Measurements from ENCODE around the gene MBOAT1.

DNA sequence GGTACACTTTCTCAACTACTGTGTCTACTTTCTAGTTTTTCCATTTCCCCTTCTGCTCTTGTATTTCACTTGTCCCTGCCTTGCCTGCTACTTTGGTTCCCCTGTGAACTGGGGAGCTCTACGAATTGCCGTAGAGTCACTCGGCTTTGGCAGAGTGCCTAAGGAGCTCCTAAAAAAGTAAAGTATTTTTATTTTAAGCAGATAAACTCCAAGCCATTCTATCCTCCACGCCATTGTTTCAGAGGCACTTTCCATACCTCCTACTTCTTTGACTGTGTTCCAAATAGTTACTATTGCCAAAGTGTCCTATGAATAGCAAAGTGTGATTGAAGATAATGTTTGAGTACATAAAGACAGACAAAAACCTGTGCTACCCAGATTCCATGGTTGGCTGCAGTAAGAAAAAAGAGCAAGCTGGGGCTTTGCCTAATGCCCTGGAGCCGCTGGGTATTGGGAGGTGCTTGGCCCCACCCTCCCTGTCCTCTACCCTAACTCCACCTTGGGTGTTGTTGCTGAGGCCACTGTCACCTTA lies 5.1 kb upstream of the MBOAT1 start:
- TF ChIP-seq, protein P1, sequence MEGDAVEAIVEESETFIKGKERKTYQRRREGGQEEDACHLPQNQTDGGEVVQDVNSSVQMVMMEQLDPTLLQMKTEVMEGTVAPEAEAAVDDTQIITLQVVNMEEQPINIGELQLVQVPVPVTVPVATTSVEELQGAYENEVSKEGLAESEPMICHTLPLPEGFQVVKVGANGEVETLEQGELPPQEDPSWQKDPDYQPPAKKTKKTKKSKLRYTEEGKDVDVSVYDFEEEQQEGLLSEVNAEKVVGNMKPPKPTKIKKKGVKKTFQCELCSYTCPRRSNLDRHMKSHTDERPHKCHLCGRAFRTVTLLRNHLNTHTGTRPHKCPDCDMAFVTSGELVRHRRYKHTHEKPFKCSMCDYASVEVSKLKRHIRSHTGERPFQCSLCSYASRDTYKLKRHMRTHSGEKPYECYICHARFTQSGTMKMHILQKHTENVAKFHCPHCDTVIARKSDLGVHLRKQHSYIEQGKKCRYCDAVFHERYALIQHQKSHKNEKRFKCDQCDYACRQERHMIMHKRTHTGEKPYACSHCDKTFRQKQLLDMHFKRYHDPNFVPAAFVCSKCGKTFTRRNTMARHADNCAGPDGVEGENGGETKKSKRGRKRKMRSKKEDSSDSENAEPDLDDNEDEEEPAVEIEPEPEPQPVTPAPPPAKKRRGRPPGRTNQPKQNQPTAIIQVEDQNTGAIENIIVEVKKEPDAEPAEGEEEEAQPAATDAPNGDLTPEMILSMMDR (IDR thresholded peaks at IDR 0.05): no peak
- no peak for TF ChIP-seq POLR2A (IDR thresholded peaks at IDR 0.05)
